ENCODE measurements around the gene CADM3.

Gene CADM3

GRCh38 chr1:159197561-159198557 lies 26.4 kb downstream of the CADM3 start:
- no peak overlapping the region for H3K4me2 ChIP-seq (ENCODE audit: low read length)
- no peak overlapping the region for H2AFZ ChIP-seq (ENCODE audit: insufficient read depth, low read length, poor library complexity)
- H4K91ac ChIP-seq (ENCODE audit: low read depth, low read length): no peak overlapping the region
- H3K36me3 ChIP-seq (ENCODE audit: control insufficient read depth in 1 of 2, insufficient read depth in 2 of 2, low read length in 2 of 2): no peaks in the 10 kb centered on the region
- no peak overlapping the region for H4K12ac ChIP-seq (ENCODE audit: low read depth, low read length)
- no peaks in the 10 kb centered on the region for H3K79me1 ChIP-seq (ENCODE audit: low read length)
- no peak overlapping the region for H3K27ac ChIP-seq (ENCODE audit: low read depth, low read length)
- H3K18ac ChIP-seq (ENCODE audit: low read length): no peak overlapping the region
- H3K4me1 ChIP-seq (ENCODE audit: control insufficient read depth in 1 of 2, insufficient read depth in 2 of 2, low read length in 2 of 2): no peaks in the 10 kb centered on the region
- DNase-seq: peak; percentile 72 to 84
- no peak overlapping the region for H3K9ac ChIP-seq (ENCODE audit: low read length)
- no peak overlapping the region for H3K4ac ChIP-seq (ENCODE audit: low read depth, low read length)
- no peak overlapping the region for H3K4me3 ChIP-seq (ENCODE audit: low read depth, low read length)
- no peak overlapping the region for H2BK120ac ChIP-seq (ENCODE audit: insufficient read depth, low read length, poor library complexity)
- H3K23ac ChIP-seq (ENCODE audit: low read length): no peak overlapping the region
- H4K8ac ChIP-seq (ENCODE audit: low read depth, low read length): no peak overlapping the region
- no peak overlapping the region for H2BK5ac ChIP-seq (ENCODE audit: low read depth, low read length, poor library complexity)
- no peaks in the 10 kb centered on the region for H3K79me2 ChIP-seq (ENCODE audit: control insufficient read depth, insufficient read depth, low read length, poor library complexity)
- no peak overlapping the region for H2AK5ac ChIP-seq (ENCODE audit: low read length)
- WGBS (ENCODE audit: extremely low coverage, insufficient coverage, insufficient read length): no CpG with 5 or more reads among the region's 12 CpGs
- H2BK12ac ChIP-seq (ENCODE audit: low read length): no peak overlapping the region
- H3K27me3 ChIP-seq (ENCODE audit: insufficient read depth, low read length): no peaks in the 10 kb centered on the region
- H3K14ac ChIP-seq (ENCODE audit: low read length): no peak overlapping the region
- no peaks in the 10 kb centered on the region for H3K9me3 ChIP-seq (ENCODE audit: insufficient read depth, low read depth, low read length)

GRCh38 chr1:159199901-159200300 lies 28.5 kb downstream of the CADM3 start:
- DNase-seq: no peak
- Histone ChIP-seq H3K79me2 (ENCODE audit: control insufficient read depth, insufficient read depth, low read length, poor library complexity) (no peaks in the 10 kb centered on the region), H3K18ac (ENCODE audit: low read length) (no peak overlapping the region), H3K27me3 (ENCODE audit: insufficient read depth, low read length) (no peaks in the 10 kb centered on the region), H4K12ac (ENCODE audit: low read depth, low read length) (no peak overlapping the region), H4K8ac (ENCODE audit: low read depth, low read length) (no peak overlapping the region), H2AK5ac (ENCODE audit: low read length) (no peak overlapping the region), H2BK120ac (ENCODE audit: insufficient read depth, low read length, poor library complexity) (no peak overlapping the region), H3K36me3 (ENCODE audit: control insufficient read depth in 1 of 2, insufficient read depth in 2 of 2, low read length in 2 of 2) (no peaks in the 10 kb centered on the region), H2BK5ac (ENCODE audit: low read depth, low read length, poor library complexity) (no peak overlapping the region), H2BK12ac (ENCODE audit: low read length) (no peak overlapping the region), H3K4ac (ENCODE audit: low read depth, low read length) (no peak overlapping the region), H4K91ac (ENCODE audit: low read depth, low read length) (no peak overlapping the region), H3K23ac (ENCODE audit: low read length) (no peak overlapping the region), H2AFZ (ENCODE audit: insufficient read depth, low read length, poor library complexity) (no peak overlapping the region), H3K9me3 (ENCODE audit: insufficient read depth, low read depth, low read length) (no peaks in the 10 kb centered on the region), H3K4me1 (ENCODE audit: control insufficient read depth in 1 of 2, insufficient read depth in 2 of 2, low read length in 2 of 2) (no peaks in the 10 kb centered on the region), H3K4me3 (ENCODE audit: low read depth, low read length) (no peak overlapping the region), H3K14ac (ENCODE audit: low read length) (no peak overlapping the region), H3K4me2 (ENCODE audit: low read length) (no peak overlapping the region), H3K79me1 (ENCODE audit: low read length) (no peaks in the 10 kb centered on the region), H3K9ac (ENCODE audit: low read length) (no peak overlapping the region), H3K27ac (ENCODE audit: low read depth, low read length) (no peak overlapping the region)
- no CpG with 5 or more reads among the region's 5 CpGs for WGBS (ENCODE audit: extremely low coverage, insufficient coverage, insufficient read length)

- Histone ChIP-seq H3K18ac (ENCODE audit: low read length) (no peak overlapping the region), H2AFZ (ENCODE audit: insufficient read depth, low read length, poor library complexity) (no peak overlapping the region), H3K27ac (ENCODE audit: low read depth, low read length) (no peak overlapping the region), H2BK12ac (ENCODE audit: low read length) (no peak overlapping the region), H3K79me1 (ENCODE audit: low read length) (no peaks in the 10 kb centered on the region), H3K36me3 (ENCODE audit: control insufficient read depth in 1 of 2, insufficient read depth in 2 of 2, low read length in 2 of 2) (no peaks in the 10 kb centered on the region), H4K91ac (ENCODE audit: low read depth, low read length) (no peak overlapping the region), H2BK120ac (ENCODE audit: insufficient read depth, low read length, poor library complexity) (no peak overlapping the region), H3K4ac (ENCODE audit: low read depth, low read length) (no peak overlapping the region), H4K8ac (ENCODE audit: low read depth, low read length) (no peak overlapping the region), H3K14ac (ENCODE audit: low read length) (no peak overlapping the region), H4K12ac (ENCODE audit: low read depth, low read length) (no peak overlapping the region), H3K9ac (ENCODE audit: low read length) (no peak overlapping the region), H3K4me1 (ENCODE audit: control insufficient read depth in 1 of 2, insufficient read depth in 2 of 2, low read length in 2 of 2) (no peaks in the 10 kb centered on the region), H3K23ac (ENCODE audit: low read length) (no peak overlapping the region), H3K9me3 (ENCODE audit: insufficient read depth, low read depth, low read length) (peaks cover 1% of the 10 kb centered on the region), H3K79me2 (ENCODE audit: control insufficient read depth, insufficient read depth, low read length, poor library complexity) (no peaks in the 10 kb centered on the region), H3K27me3 (ENCODE audit: insufficient read depth, low read length) (no peaks in the 10 kb centered on the region), H3K4me3 (ENCODE audit: low read depth, low read length) (no peak overlapping the region), H3K4me2 (ENCODE audit: low read length) (no peak overlapping the region), H2BK5ac (ENCODE audit: low read depth, low read length, poor library complexity) (no peak overlapping the region), H2AK5ac (ENCODE audit: low read length) (no peak overlapping the region)
- no peak for DNase-seq
- no CpG with 5 or more reads among the region's 18 CpGs for WGBS (ENCODE audit: extremely low coverage, insufficient coverage, insufficient read length)
Observed at GRCh38 chr1:159200769-159201168, 29.4 kb downstream of the CADM3 start.

GRCh38 chr1:159201642-159202041 lies 30.2 kb downstream of the CADM3 start:
- Histone ChIP-seq H3K14ac (ENCODE audit: low read length) (no peak overlapping the region), H3K9me3 (ENCODE audit: insufficient read depth, low read depth, low read length) (peaks cover 1% of the 10 kb centered on the region), H3K27me3 (ENCODE audit: insufficient read depth, low read length) (no peaks in the 10 kb centered on the region), H3K4me2 (ENCODE audit: low read length) (no peak overlapping the region), H2BK5ac (ENCODE audit: low read depth, low read length, poor library complexity) (no peak overlapping the region), H3K4ac (ENCODE audit: low read depth, low read length) (no peak overlapping the region), H2AFZ (ENCODE audit: insufficient read depth, low read length, poor library complexity) (no peak overlapping the region), H3K79me2 (ENCODE audit: control insufficient read depth, insufficient read depth, low read length, poor library complexity) (no peaks in the 10 kb centered on the region), H4K91ac (ENCODE audit: low read depth, low read length) (no peak overlapping the region), H3K27ac (ENCODE audit: low read depth, low read length) (no peak overlapping the region), H3K23ac (ENCODE audit: low read length) (no peak overlapping the region), H4K12ac (ENCODE audit: low read depth, low read length) (no peak overlapping the region), H3K79me1 (ENCODE audit: low read length) (no peaks in the 10 kb centered on the region), H2AK5ac (ENCODE audit: low read length) (no peak overlapping the region), H4K8ac (ENCODE audit: low read depth, low read length) (no peak overlapping the region), H3K4me3 (ENCODE audit: low read depth, low read length) (no peak overlapping the region), H3K36me3 (ENCODE audit: control insufficient read depth in 1 of 2, insufficient read depth in 2 of 2, low read length in 2 of 2) (no peaks in the 10 kb centered on the region), H2BK120ac (ENCODE audit: insufficient read depth, low read length, poor library complexity) (no peak overlapping the region), H3K18ac (ENCODE audit: low read length) (no peak overlapping the region), H2BK12ac (ENCODE audit: low read length) (no peak overlapping the region), H3K4me1 (ENCODE audit: control insufficient read depth in 1 of 2, insufficient read depth in 2 of 2, low read length in 2 of 2) (no peaks in the 10 kb centered on the region), H3K9ac (ENCODE audit: low read length) (no peak overlapping the region)
- DNase-seq: no peak
- WGBS (ENCODE audit: extremely low coverage, insufficient coverage, insufficient read length): no CpG with 5 or more reads among the region's 5 CpGs

Measured in trophoblast cell (in vitro differentiated cells and primary cell).